ENCODE results near the gene SSBP3.
"Not testable (repeated sequence)": the region's sequence is repeated elsewhere in the genome, so short reads cannot be mapped to it uniquely, and the experiment has no call there.

The SSBP3 gene

DNA sequence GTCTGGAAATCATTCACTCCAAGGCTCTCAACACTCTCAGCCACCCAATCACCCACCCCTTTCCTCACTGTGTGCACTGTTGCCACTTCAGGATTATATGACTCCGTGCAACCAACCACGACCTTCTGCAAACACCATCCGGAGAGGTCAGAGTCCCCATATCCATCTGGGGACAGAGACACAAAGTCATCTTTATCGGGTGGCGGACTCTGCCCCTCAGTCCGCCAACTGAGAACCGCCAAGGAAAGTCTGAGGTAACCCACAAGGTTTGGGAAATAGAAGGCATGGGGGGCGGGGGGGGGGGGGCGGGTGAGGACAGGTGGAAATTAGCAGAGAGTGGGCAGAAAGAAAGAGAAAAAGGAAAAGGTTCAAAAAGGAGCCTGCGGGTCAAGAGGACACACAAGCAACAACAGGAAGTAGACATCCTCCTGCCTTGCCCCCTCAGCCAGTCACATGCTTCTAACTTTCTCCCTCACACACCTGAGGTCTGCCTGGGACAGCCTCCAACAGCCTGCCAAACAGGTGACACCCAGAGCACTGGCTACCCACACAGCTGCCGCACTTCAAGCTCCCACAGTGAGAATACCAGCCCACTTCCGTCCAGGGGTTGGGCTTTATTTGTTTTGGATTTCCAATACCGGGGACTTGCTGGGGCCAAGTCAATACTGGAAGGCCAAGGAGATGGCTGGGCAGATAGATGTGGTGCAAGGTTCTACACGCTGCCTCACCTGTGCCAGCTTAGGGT is 58.1 kb downstream of the SSBP3 start:
- no peak for DNase-seq

DNA sequence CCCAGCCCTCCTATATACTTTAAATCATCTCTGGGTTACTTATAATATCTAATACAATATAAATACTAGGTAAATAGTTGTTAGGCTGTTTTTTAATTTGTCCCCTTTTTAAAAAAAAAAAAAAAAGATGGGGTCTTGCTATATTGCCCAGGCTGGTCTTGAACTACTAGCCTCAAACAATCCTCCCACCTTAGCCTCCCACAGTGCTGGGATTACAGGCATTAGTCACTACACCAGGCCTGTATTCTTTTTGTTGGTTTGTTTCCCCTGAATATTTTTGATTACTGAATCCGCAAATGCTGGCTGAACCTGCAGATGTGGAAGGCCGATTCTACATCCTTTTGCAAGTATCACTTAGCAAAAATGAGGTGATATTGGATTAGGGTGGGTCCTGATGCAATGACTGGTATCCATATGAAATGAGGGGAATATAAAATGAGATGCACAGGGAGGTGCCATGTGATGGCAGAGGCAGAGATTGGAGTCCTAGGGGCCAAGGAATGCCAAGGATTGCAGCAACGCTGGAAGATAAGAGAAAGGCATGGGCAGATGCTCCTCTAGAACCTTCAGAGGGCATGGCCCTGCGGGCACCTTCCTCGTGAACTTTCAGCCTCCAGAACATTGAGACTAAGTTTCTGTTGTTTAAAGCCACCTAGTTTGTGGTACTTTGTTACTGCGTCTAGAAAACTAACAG is 58.8 kb downstream of the SSBP3 start:
- no peak for DNase-seq

- not testable (repeated sequence) for DNase-seq
These were observed 60.6 kb downstream of the SSBP3 start for GRCh38 chr1:54345548-54345947.

- no peak for DNase-seq
These were observed 61.1 kb downstream of the SSBP3 start for GRCh38 chr1:54345116-54345515.

GRCh38 chr1:54342742-54343687 is 63.2 kb downstream of the SSBP3 start:
- DNase-seq, result no peak

DNA sequence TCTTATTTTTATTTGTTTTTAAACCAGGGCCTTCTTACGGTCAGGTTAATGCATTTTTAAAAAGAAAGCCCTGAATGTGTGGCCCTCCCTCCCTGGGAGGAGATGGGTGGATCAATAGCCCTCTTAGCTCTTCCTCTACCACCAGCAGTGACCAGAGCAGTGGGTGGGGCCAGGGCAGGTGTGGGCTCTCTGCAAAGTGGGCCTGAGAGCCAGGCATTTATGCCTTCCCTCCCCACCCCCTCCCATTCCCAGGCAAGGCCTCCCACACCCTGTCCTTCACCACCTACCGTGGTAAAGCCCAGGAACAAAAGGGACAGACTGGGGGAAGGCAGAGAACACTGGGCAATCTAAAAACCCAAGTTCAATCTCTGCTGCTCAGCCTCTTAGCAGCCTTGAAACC is 63.9 kb downstream of the SSBP3 start:
- DNase-seq, result no peak

GRCh38 chr1:54341763-54342162 is 64.4 kb downstream of the SSBP3 start:
- no peak for DNase-seq

GRCh38 chr1:54340878-54341277 is 65.3 kb downstream of the SSBP3 start:
- DNase-seq, result no peak

DNA sequence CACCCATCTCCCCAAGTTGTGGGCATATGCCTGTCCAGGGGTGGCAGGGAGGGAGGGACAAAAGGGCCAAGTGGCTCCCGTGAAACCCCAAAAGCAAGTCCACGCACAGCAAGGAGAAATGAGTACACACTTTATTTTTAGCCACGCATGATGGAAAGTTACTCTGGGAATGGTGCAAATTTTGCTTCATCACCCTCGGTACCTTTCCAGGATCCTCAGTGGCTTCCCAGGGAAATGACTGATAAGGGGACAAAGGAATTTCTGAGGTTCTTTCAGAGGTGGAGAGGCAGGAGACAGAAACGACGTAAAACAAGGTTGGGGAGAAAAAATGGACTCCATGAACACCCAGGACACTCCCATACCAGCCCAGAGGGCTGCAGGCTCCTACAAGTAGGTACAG is 65.8 kb downstream of the SSBP3 start:
- no peak for DNase-seq

DNA sequence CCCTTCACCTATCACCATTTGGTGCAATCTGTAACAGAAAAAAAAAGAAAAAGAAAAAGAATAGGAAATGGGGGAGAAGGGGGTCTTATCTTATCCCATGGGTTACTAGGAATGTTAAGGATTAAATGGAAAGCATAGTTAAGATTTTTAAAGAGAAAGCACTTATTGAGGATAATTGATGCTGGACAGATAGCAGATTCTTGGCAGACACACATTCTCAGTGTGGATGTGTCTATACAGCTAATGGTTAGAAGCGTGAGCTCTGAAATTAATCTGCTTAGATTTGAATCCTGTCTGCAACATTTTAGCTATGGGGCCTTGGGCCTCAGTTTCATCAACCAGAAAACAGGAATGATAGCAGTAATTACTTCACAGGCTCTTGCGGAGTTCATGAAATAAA is 67.1 kb downstream of the SSBP3 start:
- DNase-seq, result no peak

GRCh38 chr1:54338464-54338863 is 67.7 kb downstream of the SSBP3 start:
- no peak for DNase-seq

- DNase-seq, result peak in 1 of 5 donors; percentile 25
These were observed 68.3 kb downstream of the SSBP3 start for GRCh38 chr1:54337928-54338327.

- no peak for DNase-seq
These were observed 69.2 kb downstream of the SSBP3 start for GRCh38 chr1:54337034-54337433.

DNA sequence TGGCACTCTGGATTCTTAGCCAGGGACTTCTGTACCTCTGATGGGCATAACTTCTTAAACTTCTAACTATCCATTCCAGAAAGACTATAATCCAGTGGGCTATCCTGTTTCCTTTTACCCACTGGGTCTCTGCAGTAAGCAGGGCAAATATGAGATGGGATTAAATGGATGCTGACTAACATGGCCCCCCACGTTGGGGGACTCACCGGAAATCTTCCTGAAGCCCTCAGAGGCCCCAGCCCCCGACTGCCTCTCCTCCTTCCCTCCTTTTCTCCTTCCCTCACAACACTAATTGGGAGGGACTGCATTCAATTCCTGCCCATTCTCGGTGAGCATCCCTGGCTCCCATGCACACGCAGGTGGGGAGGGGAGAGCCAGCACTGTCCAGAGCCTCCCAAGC is 70.1 kb downstream of the SSBP3 start:
- DNase-seq, result no peak

DNA sequence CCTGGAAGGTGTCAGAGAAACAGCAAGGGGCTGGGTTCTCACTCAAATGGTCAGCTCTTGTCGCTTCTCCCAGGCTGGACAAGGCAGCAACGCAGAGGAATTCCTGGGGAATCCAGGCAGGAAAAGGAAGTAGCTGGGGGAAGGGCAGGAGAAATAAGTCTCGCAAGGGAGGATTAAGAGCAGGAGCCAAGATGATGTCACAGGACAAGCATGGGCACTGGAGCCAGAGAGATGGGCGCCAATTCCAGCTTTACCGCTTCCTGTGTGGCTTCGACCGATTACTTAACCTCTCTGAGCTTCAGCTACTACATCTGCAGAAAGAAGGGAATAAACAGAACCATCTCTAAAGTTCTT is 70.5 kb downstream of the SSBP3 start:
- no peak for DNase-seq

DNA sequence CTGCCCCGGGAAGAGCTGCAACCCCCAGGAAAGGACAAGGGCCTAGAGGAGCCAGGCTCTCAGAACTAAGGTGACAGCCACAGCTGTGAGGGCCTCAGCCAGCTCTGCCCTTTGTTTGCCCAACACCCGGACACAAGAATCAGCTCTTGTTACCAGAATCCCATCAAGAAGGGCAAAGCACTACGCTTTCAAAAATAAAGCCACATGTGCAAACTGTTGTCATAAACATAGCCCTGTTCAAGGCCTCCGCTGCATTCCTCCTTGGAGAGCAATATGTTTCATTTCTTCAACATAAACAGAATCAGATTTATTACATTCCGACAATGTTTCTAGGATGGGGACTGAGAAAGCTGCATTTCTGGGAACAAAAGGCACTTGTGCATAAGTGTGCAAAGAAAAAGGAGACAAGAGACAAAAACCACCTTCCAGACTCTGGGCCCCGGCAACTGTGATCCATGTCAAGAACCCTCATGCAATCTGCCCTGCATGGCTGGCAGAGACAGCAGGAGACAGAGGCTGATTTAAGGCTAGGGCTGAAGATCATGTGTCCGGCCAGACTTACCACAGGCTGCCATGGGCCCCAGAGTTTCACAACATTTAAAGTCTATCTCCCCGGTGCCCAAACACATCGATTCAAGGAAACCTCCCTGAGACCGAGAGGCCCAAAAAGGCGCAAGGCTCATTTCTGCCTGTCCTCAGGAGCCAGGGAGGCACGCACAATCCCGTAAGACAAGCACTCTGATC is 71.0 kb downstream of the SSBP3 start:
- DNase-seq, result no peak

DNA sequence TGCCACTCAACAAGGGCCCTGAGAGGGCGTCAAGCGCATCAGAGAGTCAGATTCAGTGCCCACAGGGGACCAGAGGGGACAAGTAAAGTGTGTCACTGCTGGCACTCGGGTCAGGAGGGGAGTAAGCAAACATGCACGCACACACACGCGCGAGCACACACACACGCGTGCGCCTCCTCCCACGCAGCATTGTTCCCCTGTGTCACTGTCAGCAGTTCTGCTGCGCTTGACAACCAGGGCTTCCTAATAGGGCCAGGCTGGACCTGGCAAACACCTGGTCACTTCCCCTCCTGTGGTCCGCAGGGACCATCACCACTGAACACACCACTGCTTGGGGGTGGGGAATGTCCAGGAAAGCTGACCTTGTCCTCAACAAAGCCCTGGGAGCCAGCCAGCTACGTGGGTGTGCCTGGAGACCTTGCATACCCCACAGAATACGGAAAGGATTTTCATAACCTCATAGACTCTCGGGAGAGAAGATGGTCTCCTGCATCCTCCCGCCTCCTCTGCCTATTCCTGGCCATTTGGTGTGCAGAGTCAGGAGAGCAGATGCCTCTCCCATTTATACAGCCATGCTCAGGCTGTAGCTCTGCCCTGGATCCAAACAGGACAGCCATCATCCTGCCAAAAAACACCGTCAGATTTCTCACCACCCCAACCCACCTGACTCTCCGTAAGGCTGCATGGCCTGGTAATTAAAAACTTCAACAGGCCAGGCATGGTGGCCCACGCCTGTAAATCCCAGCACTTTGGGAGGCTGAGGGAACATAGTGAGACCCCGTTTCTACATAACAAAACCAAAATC is 73.2 kb downstream of the SSBP3 start:
- DNase-seq, result no peak

DNA sequence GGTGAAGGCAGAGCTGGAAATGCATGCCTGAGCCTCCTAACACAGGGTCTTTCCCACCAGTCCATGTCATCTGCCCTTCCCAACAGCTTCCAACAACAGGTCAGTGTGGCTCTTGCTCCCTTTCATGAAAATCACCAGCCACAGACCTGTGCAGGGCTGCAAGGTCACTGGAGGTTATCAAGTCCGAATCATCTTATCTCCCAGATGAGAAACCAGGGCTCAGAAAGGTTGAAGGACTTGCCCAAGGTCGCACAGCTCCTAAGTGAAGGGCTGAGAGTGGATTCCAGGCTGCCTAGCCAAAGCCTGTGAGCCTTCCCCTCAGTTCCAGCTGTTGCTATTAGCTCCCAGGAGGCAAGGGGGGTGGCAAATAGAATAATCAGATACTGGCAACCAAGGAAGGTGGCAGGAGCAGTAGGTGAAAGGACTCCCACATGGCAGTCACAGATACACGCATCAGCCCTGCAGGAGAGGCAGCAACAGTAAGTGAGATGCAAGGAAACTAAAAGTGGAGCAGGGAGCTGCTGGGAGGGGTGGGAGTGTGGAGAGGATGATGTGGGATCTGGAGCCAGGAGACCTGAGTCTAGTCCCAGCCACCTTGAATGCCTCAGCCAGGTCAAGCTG is 74.2 kb downstream of the SSBP3 start:
- no peak for DNase-seq

DNA sequence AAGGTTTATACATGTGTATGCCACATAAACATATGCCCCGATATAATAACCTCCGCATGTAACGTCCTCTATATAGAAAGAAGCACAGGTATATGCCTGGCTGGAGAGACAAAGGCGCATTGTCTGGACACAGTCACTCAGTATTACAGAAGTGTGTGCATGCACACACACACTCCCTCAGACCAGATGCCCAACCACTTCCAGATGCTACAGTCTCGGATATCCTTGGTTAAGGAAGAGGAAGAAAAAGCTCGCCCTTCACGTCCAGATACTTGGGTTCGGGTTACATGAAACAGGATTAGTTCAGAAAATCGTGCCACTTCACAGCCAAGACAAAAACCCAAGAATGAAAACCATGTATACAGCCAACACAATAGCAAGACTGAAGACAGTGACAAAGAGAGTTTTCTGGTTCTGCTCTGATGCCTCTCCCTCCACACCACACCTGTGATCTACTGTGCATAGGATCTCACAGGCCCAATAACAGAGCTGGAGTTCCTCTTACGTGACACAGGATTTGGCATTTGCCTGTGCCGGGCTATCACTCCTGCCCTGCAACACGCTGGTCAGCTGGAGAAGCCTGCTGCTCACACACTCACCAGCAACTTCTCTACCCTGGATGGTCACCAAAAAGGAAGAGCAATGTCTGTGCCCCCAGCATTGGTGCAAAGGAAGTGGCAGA is 75.0 kb downstream of the SSBP3 start:
- DNase-seq, result no peak

DNA sequence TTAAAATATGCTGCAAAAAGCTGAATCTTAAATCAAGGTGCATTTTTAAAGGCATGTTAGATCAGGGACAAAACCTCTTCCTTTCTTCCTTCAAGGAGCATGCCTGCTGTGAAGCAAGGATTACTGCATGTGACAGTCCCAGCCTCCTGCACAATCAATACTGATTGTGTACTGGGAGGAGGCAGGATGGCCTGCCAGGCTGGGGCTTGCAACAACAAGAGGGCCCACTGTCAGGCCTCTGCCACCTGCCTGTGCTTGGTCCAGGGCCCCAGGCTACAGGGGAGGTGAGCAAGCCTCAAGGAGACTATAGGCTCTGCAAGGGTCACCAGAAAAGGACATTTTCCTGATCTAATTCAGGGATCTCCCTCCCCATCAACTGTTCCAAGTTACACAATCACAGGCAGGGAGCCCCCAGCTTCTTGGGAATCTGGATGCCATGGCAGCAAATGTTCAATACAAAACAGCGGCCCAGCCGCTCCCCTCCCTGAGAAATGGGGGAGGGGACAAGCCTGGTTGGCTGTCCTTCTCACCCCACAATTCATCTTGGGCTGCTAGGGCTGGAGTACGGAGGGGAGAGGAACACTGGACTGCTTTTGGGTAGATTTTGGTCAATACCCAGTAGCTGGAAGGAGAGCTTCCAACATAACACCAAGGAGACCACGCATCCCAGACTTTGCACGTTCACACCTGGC is 76.7 kb downstream of the SSBP3 start:
- no peak for DNase-seq

Data from T-helper 1 cell (primary cell).